ENCODE data around the gene ARHGAP33.

The ARHGAP33 gene

DNA sequence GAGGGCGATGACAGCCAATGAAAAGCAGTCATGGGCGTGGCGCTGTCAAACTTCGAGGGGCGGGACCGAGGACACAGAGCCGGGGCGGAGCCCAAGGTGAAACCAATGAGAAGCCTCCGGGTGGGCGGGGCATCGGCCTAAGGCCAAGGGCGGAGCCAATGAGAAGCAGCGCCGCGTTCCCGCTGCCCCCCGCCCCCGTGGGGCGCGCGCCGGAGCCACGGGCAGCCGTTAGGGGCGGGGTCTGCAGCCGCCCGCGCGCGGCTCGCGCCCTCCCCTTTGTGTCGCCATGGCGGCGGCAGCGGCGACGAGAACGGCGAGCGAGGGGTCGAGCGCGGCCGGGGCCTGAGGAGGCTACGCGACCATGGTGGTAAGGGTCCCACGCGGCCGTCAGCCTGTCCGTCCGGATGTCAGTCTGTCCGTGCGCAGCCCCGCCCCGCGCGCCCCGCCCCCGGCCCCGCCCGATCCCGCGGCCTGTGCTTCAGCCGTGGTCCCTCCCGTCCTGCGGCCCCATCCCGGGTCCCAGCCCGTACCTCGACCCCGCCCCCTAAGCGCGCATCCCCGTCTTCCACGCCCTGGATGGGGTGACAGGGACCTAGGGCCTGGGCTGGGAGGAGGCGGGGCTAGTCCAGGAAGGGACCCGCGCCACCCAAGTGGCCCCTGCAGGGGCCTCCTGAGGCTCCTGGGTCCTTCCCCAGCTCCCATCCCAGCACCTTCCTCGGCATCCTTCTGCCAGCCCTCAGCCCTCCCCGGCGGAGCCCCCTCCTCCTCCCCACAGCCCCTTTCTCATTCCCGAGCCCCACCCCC is at the start of gene ARHGAP33:
ARHGAP33 (plus strand) TSS at position 267 of the 804 bp plus-strand sequence; CDS start at position 362, 95 bp downstream.
- DNase-seq = peak; percentile 96

GRCh38 chr19:35727053-35727955 is 48.1 kb upstream of the ARHGAP33 start:
- DNase-seq = no peak

GRCh38 chr19:35727956-35728706 is 47.2 kb upstream of the ARHGAP33 start:
- DNase-seq = no peak

DNA sequence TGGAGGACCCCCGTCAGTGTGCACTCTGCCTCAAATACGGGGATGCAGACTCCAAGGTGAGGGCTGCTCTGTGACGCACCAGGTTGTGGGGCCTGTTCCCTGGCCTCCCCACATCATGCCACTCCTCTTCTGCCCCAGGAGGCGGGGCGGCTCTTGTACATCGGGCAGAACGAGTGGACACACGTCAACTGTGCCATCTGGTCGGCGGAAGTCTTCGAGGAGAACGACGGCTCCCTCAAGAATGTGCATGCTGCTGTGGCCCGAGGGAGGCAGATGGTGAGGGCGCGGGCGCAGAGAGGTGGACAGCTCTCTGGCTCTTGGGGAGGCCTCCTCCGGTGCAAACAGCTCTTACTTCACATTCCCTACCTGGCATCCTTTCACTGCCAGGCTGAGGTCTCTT is 46.3 kb upstream of the ARHGAP33 start:
- no peak for DNase-seq

GRCh38 chr19:35729763-35730162 is 45.6 kb upstream of the ARHGAP33 start:
- no peak for DNase-seq

DNA sequence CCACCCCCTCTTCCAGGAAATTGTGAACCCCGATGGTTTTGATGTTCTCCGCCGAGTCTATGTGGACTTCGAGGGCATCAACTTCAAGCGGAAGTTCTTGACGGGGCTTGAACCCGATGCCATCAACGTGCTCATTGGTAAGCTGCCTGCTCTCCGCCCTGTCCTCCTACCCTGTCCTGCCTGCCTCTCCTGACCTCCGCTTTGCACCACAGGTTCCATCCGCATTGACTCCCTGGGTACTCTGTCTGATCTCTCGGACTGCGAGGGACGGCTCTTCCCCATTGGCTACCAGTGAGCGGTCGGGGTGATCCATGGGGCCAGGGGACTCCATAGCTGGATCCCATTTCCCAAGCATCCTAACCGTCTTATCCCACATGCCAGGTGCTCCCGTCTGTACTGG is 45.0 kb upstream of the ARHGAP33 start:
- DNase-seq = no peak

DNA sequence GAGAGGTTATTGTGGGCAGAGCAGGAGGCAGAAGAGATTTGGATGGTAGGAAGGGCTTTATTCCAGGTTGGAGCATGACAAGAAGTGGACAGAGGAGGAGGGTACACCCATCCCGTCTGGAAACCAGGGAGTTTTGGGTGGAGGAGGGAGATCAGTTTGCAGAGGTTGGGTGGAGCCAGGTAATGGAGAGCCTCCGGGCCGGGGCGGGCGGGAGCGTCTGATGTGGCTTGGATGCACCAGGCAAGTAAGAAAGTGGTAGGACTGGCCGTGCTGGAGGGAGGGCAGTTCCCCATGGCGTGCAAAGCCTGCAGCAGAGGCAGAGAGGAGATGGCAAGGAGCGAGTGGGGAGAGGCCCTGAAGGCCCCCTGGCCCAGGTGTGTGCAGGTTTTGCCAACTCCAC is 44.0 kb upstream of the ARHGAP33 start:
- DNase-seq = no peak

GRCh38 chr19:35731779-35732405 is 43.5 kb upstream of the ARHGAP33 start:
- DNase-seq = no peak

GRCh38 chr19:35732540-35733179 is 42.7 kb upstream of the ARHGAP33 start:
- no peak for DNase-seq

- DNase-seq = no peak
Measured at GRCh38 chr19:35733180-35734125, 41.9 kb upstream of the ARHGAP33 start.

DNA sequence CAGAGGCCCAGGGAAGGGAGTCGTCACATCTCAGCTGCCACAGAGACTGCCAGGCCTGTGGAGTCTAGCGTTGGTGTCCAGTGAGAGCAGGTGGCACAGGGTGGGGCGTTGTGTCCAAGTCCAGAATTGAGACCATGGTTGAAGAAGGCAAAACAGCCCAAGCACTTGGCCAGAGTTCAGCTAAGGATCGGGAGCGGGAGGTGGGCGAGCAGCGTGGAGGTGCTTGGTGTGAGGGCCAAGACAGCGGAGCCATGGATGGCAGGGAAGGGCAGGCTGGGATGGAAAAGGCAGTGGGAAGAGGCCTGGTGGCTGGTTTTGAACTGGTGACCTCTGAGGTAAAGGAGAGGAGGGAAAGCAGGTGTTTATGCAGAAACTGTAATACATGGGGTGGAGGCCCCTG is 41.1 kb upstream of the ARHGAP33 start:
- DNase-seq = no peak

DNA sequence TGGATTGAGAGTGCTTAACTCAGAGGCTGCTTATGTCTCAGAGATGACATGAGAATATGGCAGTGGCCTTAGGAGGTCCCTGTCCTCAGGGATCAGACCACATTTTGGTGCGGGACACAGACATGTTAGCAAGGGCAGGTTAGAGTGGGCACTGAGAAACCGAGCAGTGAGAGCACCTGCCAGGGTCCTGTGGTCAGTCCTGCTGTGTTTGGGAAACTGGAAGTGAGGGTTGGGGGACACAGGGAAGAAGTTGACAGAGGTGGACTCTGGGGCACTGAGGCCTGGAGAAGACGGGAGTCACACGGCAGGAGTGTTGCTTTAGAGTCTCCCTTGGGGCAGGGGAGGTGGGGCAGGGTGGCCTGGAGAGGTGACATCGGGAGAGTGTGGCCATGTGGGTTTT is 40.5 kb upstream of the ARHGAP33 start:
- DNase-seq = no peak

DNA sequence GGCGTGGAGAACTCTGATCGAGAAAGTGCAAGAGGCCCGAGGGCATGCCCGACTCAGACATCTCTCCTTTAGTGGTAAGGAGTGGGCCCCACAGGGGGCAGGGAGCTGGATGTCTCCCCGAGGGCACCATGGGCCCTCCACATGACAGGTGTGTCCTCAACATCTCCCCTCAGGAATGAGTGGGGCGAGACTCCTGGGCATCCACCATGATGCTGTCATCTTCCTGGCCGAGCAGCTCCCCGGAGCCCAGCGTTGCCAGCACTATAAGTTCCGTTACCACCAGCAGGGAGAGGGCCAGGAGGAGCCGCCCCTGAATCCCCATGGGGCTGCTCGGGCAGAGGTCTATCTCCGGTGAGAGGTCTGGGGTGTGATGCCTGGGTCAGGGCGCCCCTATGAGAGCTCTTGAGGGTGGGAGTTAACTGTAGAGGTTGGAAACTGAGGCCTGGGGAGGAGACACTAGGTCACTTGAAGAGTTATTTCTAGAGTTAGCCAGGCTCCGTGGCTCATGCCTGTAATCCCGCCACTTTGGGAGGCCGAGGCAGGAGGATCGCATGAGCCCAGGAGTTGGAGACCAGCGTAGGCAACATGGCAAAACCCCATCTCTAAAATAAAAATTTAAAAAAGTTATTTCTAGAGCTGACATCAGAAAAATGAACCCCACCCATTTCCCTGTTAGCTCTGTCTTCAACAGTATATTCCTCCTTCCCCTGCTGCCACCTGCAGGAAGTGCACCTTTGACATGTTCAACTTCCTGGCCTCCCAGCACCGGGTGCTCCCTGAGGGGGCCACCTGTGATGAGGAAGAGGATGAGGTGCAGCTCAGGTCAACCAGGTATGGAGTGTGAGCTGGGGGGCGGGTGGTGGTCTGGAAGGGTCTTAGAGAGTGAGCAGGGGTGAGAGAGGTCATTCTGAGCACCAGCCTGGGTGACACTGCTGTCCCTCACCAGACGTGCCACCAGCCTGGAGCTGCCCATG is 38.2 kb upstream of the ARHGAP33 start:
- no peak for DNase-seq

- DNase-seq = no peak
Measured at GRCh38 chr19:35738021-35738886, 37.1 kb upstream of the ARHGAP33 start.

GRCh38 chr19:35738887-35739229 is 36.5 kb upstream of the ARHGAP33 start:
- DNase-seq = no peak

DNA sequence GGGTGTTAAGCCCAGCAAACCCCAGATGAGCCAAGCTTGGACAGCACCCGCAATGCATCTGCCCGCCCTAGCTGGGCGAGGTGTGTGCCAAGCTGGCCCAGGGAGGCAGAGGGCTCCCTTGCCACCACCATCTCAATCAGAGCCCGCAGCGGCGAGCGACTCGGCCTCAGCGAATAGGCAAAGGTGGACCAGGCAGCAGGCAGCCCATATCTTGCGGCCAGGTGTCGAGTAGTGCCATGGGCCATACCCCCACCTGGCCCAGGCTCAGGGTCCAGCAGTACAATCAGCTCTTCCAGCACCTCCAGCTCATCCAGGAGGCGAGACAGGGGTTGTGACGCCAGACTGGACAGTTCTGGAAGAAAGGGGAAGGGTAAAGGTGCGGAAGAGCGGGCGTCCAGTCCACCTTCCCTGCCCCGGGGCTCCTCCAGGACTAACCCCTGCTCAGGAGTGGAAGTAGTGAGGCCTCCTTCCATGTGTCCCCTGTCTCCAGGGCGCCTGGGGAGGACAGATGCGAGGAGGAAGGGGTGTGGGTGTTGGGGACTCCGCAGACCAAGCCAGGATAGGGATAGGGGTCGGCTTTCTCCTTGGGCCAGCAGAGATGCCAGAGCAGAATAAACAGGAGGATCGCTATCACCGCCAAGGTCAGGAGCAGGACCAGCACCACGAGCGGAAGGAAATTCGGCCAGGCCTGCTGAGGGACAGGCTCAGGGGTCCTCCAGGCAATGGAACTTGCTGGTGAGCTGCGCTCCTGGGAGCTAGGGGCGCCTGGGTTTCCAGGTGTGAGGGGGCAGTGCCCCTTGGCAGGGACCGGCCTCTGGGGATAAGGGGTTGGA is 35.9 kb upstream of the ARHGAP33 start:
- no peak for DNase-seq

- no peak for DNase-seq
Measured at GRCh38 chr19:35740108-35740422, 35.3 kb upstream of the ARHGAP33 start.
